A549 treated with GW870086 at 1 μM for 4 hours (cell line): ENCODE results near the gene KDM4C. TPM values are rescaled to one million over a fixed set of nuclear protein-coding genes. Genes with fewer than 3 reads are reported as not detected.

Source experiments
- total RNA-seq: library from RNA; stranded (reverse); fragments of 200-300 nt; extraction: Qiagen RNA extraction; gene quantifications from 5 replicates; pipeline ENCODE4 v1.2.3, GENCODE V29; 2022; ENCODE audit warnings: low read depth

The KDM4C gene
- total RNA-seq: 8.1 to 9.5 TPM (median 9.1 TPM) in 5 replicates

DNA sequence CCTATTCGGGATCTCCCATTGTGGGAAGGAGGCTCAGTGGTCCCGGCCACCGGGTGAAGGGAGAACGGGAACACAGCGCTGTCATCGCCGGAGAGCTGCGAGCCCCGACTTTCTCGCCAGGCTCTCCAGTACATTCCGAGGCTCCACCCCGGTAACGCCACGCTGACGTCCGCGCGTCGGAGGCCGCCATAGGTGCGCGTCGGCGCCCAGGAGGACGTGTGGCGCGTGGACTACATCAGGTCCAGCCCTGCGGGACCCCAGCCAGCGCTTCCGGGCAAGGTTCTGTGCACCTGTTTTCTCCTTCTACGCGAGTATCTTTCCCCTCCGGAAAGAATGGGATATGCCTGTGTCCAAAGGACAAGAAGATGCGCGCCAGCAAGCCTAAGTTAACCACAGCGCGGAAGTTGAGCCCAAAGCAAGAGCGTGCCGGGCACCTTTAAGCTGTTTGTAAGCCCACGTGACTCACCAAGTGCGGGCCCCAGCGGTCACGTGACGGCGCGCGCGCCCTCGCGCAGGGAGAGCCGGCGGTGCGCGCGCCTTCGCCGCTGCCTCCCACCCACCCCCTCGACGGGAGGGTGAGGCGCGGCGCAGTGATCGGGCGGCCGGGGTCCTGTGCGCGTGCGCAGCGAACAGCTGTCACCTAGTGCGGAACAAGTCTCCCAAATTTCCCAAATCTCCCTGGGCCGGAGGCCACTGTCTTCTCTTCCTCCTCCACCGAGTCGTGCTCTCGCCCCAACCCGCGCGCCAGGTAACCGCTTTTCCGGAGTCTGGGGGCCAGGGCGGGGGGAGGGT is at the start of gene KDM4C:
Gene KDM4C, plus strand, starts transcription at position 518 of the 792 bp plus-strand sequence. CDS start 35,016 bp downstream, outside the sequence.

Other genes with a start within 250 kb of the KDM4C start
- 14.1 to 16.4 TPM (median 14.6 TPM) in 5 replicates for gene GLDC, start 112.2 kb upstream of the KDM4C start, total RNA-seq